ENCODE results near the gene ZNF487. TPM values are rescaled to one million over a fixed set of nuclear protein-coding genes. Genes with fewer than 3 reads are reported as not detected.
A peak's percentile ranks its signal among the peaks of the same experiment; 100 is the strongest.
"Not testable (repeated sequence)": the region's sequence is repeated elsewhere in the genome, so short reads cannot be mapped to it uniquely, and the experiment has no call there.

ZNF487 gene
- total and polyA plus RNA-seq, 2 experiments from 2014 or later, result 8.1 to 8.9 TPM

DNA sequence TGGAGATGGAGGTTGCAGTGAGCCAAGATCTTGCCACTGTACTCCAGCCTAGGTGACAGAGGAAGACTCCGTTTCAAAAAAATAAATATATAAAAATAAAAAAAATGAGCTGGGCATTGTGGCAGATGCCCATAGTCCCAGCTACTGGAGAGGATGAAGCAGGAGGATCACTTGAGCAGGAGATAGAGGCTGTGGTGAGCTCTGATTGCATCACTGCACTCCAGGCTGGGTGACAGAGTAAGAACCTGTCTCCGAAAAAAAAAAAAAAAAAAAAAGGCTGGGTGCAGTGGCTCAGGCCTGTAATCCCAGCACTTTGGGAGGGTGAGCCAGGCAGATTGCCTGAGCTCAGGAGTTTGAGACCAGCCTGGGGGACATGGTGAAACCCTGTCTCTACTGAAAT lies 11.8 kb downstream of the ZNF487 start:
- peaks cover 3% of the 10 kb centered on the region for H3K79me2 ChIP-seq
- H3K9me2 ChIP-seq (replicated peaks; ENCODE audit: insufficient read depth), result no peaks in the 10 kb centered on the region
- H4K20me1 ChIP-seq (ENCODE audit: insufficient read depth, poor library complexity, severe bottlenecking), result no peaks in the 10 kb centered on the region
- WGBS (ENCODE audit: low lambda C conversion rate, missing lambda C conversion rate), result 100% methylated on average over 1 of the region's 2 CpGs
- no peak overlapping the region for H2AFZ ChIP-seq
- H3K4me2 ChIP-seq, result no peak overlapping the region
- no peak for TF ChIP-seq EZH2phosphoT487 (IDR thresholded peaks at IDR 0.05; ENCODE audit: low read depth, severe bottlenecking, unreplicated experiment)
- no peak for TF ChIP-seq EZH2 (IDR thresholded peaks at IDR 0.05; ENCODE audit: borderline replicate concordance)
- TF ChIP-seq, protein P1, sequence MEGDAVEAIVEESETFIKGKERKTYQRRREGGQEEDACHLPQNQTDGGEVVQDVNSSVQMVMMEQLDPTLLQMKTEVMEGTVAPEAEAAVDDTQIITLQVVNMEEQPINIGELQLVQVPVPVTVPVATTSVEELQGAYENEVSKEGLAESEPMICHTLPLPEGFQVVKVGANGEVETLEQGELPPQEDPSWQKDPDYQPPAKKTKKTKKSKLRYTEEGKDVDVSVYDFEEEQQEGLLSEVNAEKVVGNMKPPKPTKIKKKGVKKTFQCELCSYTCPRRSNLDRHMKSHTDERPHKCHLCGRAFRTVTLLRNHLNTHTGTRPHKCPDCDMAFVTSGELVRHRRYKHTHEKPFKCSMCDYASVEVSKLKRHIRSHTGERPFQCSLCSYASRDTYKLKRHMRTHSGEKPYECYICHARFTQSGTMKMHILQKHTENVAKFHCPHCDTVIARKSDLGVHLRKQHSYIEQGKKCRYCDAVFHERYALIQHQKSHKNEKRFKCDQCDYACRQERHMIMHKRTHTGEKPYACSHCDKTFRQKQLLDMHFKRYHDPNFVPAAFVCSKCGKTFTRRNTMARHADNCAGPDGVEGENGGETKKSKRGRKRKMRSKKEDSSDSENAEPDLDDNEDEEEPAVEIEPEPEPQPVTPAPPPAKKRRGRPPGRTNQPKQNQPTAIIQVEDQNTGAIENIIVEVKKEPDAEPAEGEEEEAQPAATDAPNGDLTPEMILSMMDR (IDR thresholded peaks at IDR 0.05; ENCODE audit: poor library complexity), result no peak
- no peaks in the 10 kb centered on the region for H3K27me3 ChIP-seq
- no peak overlapping the region for H3K4me3 ChIP-seq
- H3K27ac ChIP-seq, result no peak overlapping the region
- H3K4me1 ChIP-seq (ENCODE audit: insufficient read depth), result no peaks in the 10 kb centered on the region
- DNase-seq (ENCODE audit: low spot score), result no peak
- H3K9me3 ChIP-seq (ENCODE audit: low read depth), result no peaks in the 10 kb centered on the region
- H3K36me3 ChIP-seq (replicated peaks; ENCODE audit: insufficient read depth, low read depth), result no peaks in the 10 kb centered on the region

DNA sequence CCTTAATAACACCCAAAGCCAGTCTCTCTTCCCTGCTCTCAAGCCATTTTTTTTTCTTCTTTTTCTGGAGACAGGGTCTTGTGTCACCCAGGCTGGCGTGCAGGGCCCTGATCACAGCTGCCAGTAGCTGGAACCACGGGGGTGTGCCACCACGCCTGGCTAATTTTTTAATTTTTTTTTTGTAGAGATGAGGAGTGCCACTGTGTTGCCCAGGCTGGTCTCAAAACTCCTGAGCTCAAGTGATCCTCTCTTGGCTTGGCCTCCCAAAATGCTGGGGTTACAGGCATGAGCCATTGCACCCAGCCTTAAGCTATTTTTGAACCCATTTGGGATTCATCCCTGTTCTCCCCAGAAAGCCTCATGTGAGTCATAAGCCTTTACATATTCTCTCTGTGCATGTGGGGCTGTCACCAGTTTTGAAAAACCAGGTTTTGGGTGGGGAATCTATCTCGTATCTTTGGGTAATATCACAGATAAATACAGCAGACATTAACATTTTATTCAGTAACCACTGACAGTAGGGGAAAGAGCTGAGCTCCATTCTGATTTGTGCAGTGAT lies 15.5 kb downstream of the ZNF487 start:
- Histone ChIP-seq H3K9me3 (ENCODE audit: low read depth) (no peaks in the 10 kb centered on the region), H4K20me1 (ENCODE audit: insufficient read depth, poor library complexity, severe bottlenecking) (no peaks in the 10 kb centered on the region), H3K4me2 (no peak overlapping the region), H3K4me3 (no peak overlapping the region), H3K36me3 (replicated peaks; ENCODE audit: insufficient read depth, low read depth) (no peaks in the 10 kb centered on the region), H3K27ac (no peak overlapping the region), H3K4me1 (ENCODE audit: insufficient read depth) (peaks cover 7% of the 10 kb centered on the region), H3K9me2 (replicated peaks; ENCODE audit: insufficient read depth) (no peaks in the 10 kb centered on the region), H2AFZ (no peak overlapping the region), H3K27me3 (no peaks in the 10 kb centered on the region), H3K79me2 (no peaks in the 10 kb centered on the region)
- no peak for TF ChIP-seq EZH2phosphoT487 (IDR thresholded peaks at IDR 0.05; ENCODE audit: low read depth, severe bottlenecking, unreplicated experiment)
- TF ChIP-seq, protein P1 (IDR thresholded peaks at IDR 0.05; ENCODE audit: poor library complexity), result no peak
- WGBS (ENCODE audit: low lambda C conversion rate, missing lambda C conversion rate), result 90% methylated on average over 4 of the region's 4 CpGs
- no peak for DNase-seq (ENCODE audit: low spot score)

DNA sequence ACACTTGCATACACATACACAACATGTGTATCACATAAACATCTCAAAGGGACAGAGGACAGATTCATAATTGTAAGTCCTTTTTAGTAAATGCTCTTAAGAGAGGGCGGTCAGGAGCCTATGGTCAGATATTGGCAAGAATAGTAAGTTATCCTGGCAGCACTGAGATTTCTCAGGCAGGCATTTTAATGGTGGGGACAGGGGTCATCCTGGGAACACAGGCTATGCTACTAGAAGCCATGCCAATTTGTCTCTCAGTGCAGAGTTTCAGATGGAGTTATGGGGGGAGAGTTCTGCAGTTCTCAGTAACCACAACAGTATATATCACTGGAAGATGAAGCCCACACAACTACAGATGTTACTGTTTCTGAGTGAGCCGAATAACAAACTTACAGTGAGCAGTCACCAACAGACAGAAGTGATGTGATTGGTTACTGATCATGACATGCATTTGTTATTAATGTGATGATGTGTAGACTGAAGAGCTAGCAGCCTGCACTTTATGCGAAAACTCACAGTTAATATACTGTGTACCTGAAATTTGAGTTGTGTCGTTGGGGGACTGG lies 16.4 kb downstream of the ZNF487 start:
- Histone ChIP-seq H3K4me2 (no peak overlapping the region), H3K27ac (no peak overlapping the region)
- 90% methylated on average over 4 of the region's 4 CpGs for WGBS (ENCODE audit: low lambda C conversion rate, missing lambda C conversion rate)

DNA sequence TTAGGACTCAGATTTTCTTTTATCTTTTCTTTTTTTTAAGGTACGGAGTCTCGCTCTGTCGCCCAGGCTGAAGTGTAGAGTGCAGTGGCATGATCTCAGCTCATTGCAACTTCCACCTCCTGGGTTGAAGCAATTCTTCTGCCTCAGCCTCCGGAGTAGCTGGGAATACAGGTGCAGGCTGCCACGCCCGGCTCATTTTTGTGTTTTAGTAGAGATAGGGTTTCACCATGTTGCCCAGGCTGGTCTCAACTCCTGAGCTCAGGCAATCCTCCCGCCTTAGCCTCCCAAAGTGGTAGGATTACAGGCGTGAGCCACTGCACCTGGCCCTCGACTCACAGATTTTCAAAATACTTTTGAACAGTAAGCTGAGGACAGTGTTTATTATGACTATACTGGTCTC lies 17.1 kb downstream of the ZNF487 start:
- H3K4me2 ChIP-seq; DNase-seq (ENCODE audit: low spot score); H4K20me1 ChIP-seq (ENCODE audit: insufficient read depth, poor library complexity, severe bottlenecking); H3K27ac ChIP-seq; H3K79me2 ChIP-seq; H3K4me1 ChIP-seq (ENCODE audit: insufficient read depth); H3K9me2 ChIP-seq (replicated peaks; ENCODE audit: insufficient read depth); H2AFZ ChIP-seq; H3K4me3 ChIP-seq; H3K9me3 ChIP-seq (ENCODE audit: low read depth); H3K36me3 ChIP-seq (replicated peaks; ENCODE audit: insufficient read depth, low read depth); H3K27me3 ChIP-seq: not testable (repeated sequence)
- 91% methylated on average over 9 of the region's 9 CpGs for WGBS (ENCODE audit: low lambda C conversion rate, missing lambda C conversion rate)

More for the DNA sequence above, 16.4 kb downstream of the ZNF487 start:
- no peak for DNase-seq (ENCODE audit: low spot score)
- Histone ChIP-seq H3K79me2 (no peaks in the 10 kb centered on the region), H4K20me1 (ENCODE audit: insufficient read depth, poor library complexity, severe bottlenecking) (no peaks in the 10 kb centered on the region), H2AFZ (no peak overlapping the region), H3K4me1 (ENCODE audit: insufficient read depth) (peaks cover 7% of the 10 kb centered on the region), H3K36me3 (replicated peaks; ENCODE audit: insufficient read depth, low read depth) (no peaks in the 10 kb centered on the region), H3K27me3 (no peaks in the 10 kb centered on the region), H3K9me2 (replicated peaks; ENCODE audit: insufficient read depth) (no peaks in the 10 kb centered on the region), H3K9me3 (ENCODE audit: low read depth) (no peaks in the 10 kb centered on the region), H3K4me3 (no peak overlapping the region)
- TF ChIP-seq, protein P1 (IDR thresholded peaks at IDR 0.05; ENCODE audit: poor library complexity), result no peak
- no peak for TF ChIP-seq EZH2 (IDR thresholded peaks at IDR 0.05; ENCODE audit: borderline replicate concordance)
- no peak for TF ChIP-seq EZH2phosphoT487 (IDR thresholded peaks at IDR 0.05; ENCODE audit: low read depth, severe bottlenecking, unreplicated experiment)

DNA sequence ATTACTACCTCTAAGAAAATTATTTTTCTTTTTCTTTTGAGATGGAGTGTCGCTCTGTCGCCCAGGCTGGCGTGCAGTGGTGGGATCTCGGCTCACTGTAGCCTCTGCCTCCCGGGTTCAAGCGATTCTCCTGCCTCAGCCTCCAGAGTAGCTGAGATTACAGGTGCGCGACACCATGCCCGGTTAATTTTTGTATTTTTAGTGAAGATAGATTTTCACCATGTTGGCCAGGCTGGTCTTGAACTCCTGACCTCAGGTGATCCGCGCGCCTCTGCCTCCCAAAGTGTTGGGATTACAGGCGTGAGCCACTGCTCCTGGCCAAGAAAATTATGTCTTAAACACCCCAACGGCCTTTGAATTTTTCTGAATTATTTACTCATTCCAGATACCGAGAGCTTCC lies 19.6 kb downstream of the ZNF487 start:
- Histone ChIP-seq H3K27ac (peak overlapping the region; percentile 87), H2AFZ (peak overlapping the region; percentile 86), H3K4me2 (peak overlapping the region; percentile 77)
- WGBS (ENCODE audit: low lambda C conversion rate, missing lambda C conversion rate), result 95% methylated on average over 15 of the region's 15 CpGs
- not testable (repeated sequence) for DNase-seq (ENCODE audit: low spot score); H3K9me3 ChIP-seq (ENCODE audit: low read depth); H3K36me3 ChIP-seq (replicated peaks; ENCODE audit: insufficient read depth, low read depth); H3K27me3 ChIP-seq; H3K9me2 ChIP-seq (replicated peaks; ENCODE audit: insufficient read depth); H4K20me1 ChIP-seq (ENCODE audit: insufficient read depth, poor library complexity, severe bottlenecking); H3K79me2 ChIP-seq; H3K4me3 ChIP-seq; H3K4me1 ChIP-seq (ENCODE audit: insufficient read depth)
